Activated CD4-positive, alpha-beta T cell treated with anti-CD3 and anti-CD28 coated beads, Interleukin-2, amount 10 ng/mL, durations not matched to agents 24 days and 14 days (primary cell): ENCODE data around the gene SHB. TPM values are rescaled to one million over a fixed set of nuclear protein-coding genes. Genes with fewer than 3 reads are reported as not detected.
"Not testable (repeated sequence)": the region's sequence is repeated elsewhere in the genome, so short reads cannot be mapped to it uniquely, and the experiment has no call there.

Experiments
- DNase-seq: peaks from one replicate; pipeline ENCODE4 v3.0.0; 2022
- H3K27ac Mint-ChIP-seq: one replicate; pipeline ENCODE4 v1.8.0; 2022; ENCODE audit warnings: mild to moderate bottlenecking, mixed read lengths
- H3K27me3 Mint-ChIP-seq: one replicate; pipeline ENCODE4 v1.8.0; 2022; ENCODE audit warnings: mixed read lengths
- H3K36me3 Mint-ChIP-seq: one replicate; pipeline ENCODE4 v1.8.0; 2022; ENCODE audit warnings: low read depth, mild to moderate bottlenecking, mixed read lengths
- H3K4me1 Mint-ChIP-seq: one replicate; pipeline ENCODE4 v1.8.0; 2021; ENCODE audit warnings: mixed read lengths
- H3K4me3 Mint-ChIP-seq: one replicate; pipeline ENCODE4 v1.8.0; 2022; ENCODE audit warnings: mild to moderate bottlenecking, moderate library complexity, mixed read lengths
- H3K9me3 Mint-ChIP-seq: one replicate; pipeline ENCODE4 v1.8.0; 2021; ENCODE audit warnings: mixed read lengths
- intact Hi-C: fragments of 100-400 bp; cut with micrococcal nuclease; formaldehyde crosslinking; loops from one replicate; pipeline ENCODE4 v1.15.1; 2023
- total RNA-seq: library from RNA; stranded (reverse); gene quantifications from 2 replicates; pipeline ENCODE4 v1.2.3, GENCODE V29; 2022

The SHB gene
- total RNA-seq, 1 donor from 2014 or later, result 2.1 TPM

DNA sequence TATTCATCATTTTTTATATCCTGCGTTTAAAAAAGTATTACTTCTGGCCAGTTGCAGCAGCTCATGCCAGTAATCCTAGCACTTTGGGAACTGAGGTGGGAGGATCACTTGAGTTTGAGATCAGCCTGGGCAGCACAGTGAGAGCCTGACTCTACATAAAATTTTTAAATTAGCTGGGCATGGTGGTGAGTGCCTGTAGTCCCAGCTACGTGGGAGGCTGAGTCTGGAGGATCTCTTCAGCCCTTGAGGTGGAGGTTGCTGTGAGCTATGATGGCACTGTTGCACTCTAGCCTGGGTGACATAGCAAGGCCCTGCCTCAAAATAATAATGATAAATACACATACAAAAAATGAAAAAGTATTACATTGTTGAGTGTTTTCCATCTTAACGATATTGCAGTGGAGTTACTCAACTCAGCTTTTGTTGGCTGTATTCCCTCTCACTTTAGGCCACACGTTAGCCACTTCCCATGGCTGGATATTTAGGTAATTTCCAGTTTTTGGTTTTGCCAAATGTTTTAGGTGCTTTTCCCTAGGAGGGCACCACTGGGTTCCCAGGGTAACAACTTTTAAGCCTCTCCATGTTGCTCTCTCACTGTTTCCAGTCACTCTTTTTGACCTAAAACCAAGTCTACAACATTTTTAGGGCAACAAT, 20.6 kb downstream of the SHB start:
- DNase-seq, result no peak
- intact Hi-C loops, result no loop called here
- H3K36me3 Mint-ChIP-seq, result no peaks in the 10 kb centered on the region
- no peak overlapping the region for H3K4me3 Mint-ChIP-seq
- H3K27ac Mint-ChIP-seq, result no peak overlapping the region
- H3K4me1 Mint-ChIP-seq, result peaks cover 5% of the 10 kb centered on the region
- H3K9me3 Mint-ChIP-seq, result no peaks in the 10 kb centered on the region
- H3K27me3 Mint-ChIP-seq, result no peaks in the 10 kb centered on the region

GRCh38 chr9:38047301-38048251, 21.5 kb downstream of the SHB start:
- no peak overlapping the region for H3K27ac Mint-ChIP-seq
- no peaks in the 10 kb centered on the region for H3K9me3 Mint-ChIP-seq
- H3K4me3 Mint-ChIP-seq, result no peak overlapping the region
- intact Hi-C loops, result no loop called here
- peaks cover 5% of the 10 kb centered on the region for H3K4me1 Mint-ChIP-seq
- H3K27me3 Mint-ChIP-seq, result no peaks in the 10 kb centered on the region
- no peaks in the 10 kb centered on the region for H3K36me3 Mint-ChIP-seq
- no peak for DNase-seq

DNA sequence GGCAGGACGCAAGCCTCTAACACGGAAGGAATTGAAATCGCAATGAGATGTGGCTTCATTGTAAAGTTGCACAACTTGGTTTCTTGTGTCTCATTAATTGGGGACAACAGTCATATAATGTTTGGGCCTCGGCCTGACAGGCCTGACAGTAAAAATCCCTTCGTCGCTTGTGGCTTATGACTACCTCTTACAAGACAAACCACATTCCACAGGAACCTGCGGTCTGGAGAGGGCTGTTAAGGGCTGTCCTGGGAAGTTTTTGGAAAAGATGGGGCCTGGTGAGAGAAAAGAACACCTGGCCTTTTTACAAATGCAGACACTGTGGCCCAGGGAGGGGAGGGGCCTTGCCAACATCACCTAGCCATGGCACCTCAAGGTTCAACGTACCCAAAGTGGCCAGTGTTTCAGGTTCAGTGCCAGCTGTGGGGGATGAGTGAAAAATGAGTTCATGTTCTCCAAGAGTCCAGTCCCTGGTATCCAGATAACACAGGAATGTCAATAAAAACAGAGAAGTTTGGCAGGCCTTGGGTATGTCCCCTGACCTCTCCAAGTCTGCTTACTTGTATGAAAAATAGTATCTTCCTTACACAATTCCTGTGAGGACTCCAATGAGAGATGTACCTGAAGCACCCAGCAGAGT, 22.2 kb downstream of the SHB start:
- Mint-ChIP-seq H3K9me3 (no peaks in the 10 kb centered on the region), H3K27me3 (no peaks in the 10 kb centered on the region), H3K4me3 (no peak overlapping the region), H3K27ac (no peak overlapping the region), H3K4me1 (peaks cover 5% of the 10 kb centered on the region), H3K36me3 (no peaks in the 10 kb centered on the region)
- no peak for DNase-seq
- intact Hi-C loops, result no loop called here

- H3K27me3 Mint-ChIP-seq, intact Hi-C loops: not testable (repeated sequence)
These were observed 23.1 kb downstream of the SHB start for GRCh38 chr9:38045939-38046338.

DNA sequence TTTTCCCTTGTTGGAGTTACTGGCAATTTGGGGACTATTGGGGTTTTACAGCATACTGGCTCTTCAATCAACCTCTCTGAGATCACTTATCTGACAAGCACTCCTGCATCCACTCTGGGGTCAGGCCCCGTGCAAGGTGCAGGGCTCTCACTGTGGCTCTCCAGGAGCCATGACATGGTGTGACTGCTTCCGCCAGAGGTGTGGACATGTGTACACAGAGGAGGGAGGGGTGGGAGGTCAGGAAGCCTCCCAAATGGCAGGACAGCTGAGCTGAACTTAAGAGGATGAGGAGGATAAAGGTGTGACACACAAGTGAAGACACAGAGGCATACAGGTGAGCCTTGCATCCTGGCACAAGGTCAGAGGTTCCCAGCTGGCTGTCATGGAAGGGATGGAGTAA, 24.3 kb downstream of the SHB start:
- intact Hi-C loops, result no loop called here
- Mint-ChIP-seq H3K36me3 (no peaks in the 10 kb centered on the region), H3K27me3 (peaks cover 2% of the 10 kb centered on the region), H3K27ac (no peak overlapping the region), H3K4me1 (peaks cover 5% of the 10 kb centered on the region), H3K9me3 (no peaks in the 10 kb centered on the region), H3K4me3 (no peak overlapping the region)
- DNase-seq, result no peak

More at GRCh38 chr9:38045939-38046338, 23.1 kb downstream of the SHB start:
- not testable (repeated sequence) for DNase-seq, H3K4me1 Mint-ChIP-seq, H3K27ac Mint-ChIP-seq, H3K36me3 Mint-ChIP-seq, H3K4me3 Mint-ChIP-seq, H3K9me3 Mint-ChIP-seq

DNA sequence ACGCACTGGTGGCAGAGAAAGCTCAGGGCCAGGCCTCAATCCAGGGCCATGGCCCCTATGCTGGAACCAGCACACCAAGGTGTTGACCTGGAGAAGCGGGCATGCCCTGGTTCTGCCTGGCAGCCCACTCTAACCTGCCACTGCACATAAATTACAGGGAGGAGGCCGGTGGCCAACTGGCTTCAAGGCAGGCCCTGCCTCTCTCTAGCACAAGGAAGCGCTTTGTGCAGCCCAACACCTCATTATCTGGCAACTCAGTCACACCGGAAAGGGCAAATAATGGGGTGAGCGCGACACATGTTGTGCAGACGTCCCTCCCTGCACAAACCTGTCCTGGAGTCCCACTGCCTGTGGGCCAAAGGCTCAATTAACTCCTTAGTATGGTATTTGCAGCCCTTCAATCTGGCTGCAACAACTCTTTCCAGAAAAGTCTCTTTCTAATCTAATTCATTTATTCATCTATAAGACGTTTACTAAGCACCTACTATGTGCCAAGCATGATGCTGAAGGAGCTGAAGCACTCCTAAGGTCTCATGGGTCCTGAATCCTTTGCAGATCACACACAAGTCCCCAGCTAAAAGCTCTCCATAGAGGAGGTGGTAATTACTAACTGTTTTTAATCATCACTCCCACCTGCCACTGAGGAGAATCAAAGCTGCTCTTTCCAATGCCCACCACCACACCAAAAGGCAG, 24.9 kb downstream of the SHB start:
- H3K9me3 Mint-ChIP-seq, result no peaks in the 10 kb centered on the region
- no peaks in the 10 kb centered on the region for H3K36me3 Mint-ChIP-seq
- H3K27me3 Mint-ChIP-seq, result peaks cover 2% of the 10 kb centered on the region
- intact Hi-C loops, result no loop called here
- no peak overlapping the region for H3K27ac Mint-ChIP-seq
- no peak for DNase-seq
- H3K4me3 Mint-ChIP-seq, result no peak overlapping the region
- H3K4me1 Mint-ChIP-seq, result peaks cover 5% of the 10 kb centered on the region

DNA sequence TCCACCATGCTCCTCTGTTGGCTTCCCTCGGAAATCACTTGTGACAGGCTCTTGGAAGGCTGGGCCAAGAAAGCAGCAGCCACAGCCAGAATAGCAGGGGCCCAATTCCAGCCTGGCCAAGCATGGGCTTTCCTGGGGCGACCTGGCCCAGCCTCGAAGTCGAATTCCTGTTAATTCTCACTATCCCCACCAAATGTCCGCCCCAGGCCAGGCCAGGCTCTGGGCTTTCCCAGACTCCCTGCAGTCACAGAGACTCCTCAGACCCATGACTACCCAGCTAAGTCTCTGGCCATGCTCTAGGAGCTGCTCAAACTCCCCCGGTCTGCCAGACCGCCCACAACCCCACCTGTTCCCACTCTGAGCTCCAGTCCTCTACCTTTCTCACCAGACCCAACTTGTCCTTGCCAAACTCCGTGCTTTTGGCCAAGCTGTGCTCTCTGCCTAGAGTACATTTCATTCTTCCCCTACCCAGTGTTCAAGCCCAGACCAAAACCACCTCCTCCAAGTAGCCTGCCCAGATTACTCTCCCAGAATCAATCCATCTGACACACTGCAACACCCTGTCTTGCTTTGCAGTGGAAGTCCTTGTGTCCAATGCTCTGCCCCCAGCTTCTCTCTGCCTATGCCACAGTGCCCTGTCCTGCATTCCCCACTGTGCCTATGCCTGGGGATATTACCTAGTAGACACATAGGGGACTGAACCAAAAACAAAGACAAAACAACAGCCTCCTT, 26.2 kb downstream of the SHB start:
- intact Hi-C loops, result no loop called here
- H3K4me3 Mint-ChIP-seq, result no peak overlapping the region
- H3K9me3 Mint-ChIP-seq, result no peaks in the 10 kb centered on the region
- no peak overlapping the region for H3K27ac Mint-ChIP-seq
- no peaks in the 10 kb centered on the region for H3K36me3 Mint-ChIP-seq
- no peak for DNase-seq
- H3K4me1 Mint-ChIP-seq, result peaks cover 4% of the 10 kb centered on the region
- H3K27me3 Mint-ChIP-seq, result peaks cover 2% of the 10 kb centered on the region

DNA sequence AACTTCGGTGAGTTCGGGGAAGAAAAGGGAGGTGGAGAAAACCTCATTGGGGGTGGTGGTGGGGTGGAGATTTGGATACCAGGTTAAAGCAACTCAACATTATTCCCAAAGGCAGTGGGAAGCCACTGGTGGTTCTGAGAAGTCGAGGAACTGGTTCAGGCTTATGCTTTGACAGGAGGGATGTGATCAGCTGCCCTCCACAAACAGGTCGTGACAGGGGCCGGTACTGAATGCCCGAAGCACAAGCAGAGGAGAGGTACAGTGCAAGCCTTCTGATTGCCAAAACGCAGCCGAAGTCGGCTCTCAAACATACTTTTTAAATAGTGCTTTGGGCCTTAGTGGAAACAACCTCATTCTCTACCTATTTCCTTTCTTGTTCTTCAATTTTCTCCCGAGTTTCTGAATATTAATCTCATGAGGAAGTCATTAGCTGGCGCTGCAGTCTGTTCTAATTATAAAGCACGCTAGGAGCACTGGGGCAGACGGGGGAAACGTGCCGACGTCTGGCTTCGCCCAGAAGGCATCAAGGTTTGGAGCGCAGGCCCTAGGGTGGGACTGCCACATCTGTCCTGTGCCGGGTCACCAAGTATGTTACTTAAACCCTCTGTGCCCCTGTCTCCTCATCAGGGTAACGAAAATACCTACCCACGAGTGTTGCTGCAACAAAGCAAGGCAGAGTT, 27.3 kb downstream of the SHB start:
- H3K4me3 Mint-ChIP-seq, result no peak overlapping the region
- DNase-seq, result no peak
- H3K27ac Mint-ChIP-seq, result no peak overlapping the region
- no peaks in the 10 kb centered on the region for H3K4me1 Mint-ChIP-seq
- intact Hi-C loops, result no loop called here
- H3K27me3 Mint-ChIP-seq, result peaks cover 2% of the 10 kb centered on the region
- no peaks in the 10 kb centered on the region for H3K36me3 Mint-ChIP-seq
- no peaks in the 10 kb centered on the region for H3K9me3 Mint-ChIP-seq

GRCh38 chr9:38039907-38040682, 28.9 kb downstream of the SHB start:
- no peaks in the 10 kb centered on the region for H3K36me3 Mint-ChIP-seq
- no peak overlapping the region for H3K4me3 Mint-ChIP-seq
- intact Hi-C loops, result no loop called here
- H3K9me3 Mint-ChIP-seq, result no peaks in the 10 kb centered on the region
- H3K4me1 Mint-ChIP-seq, result peaks cover 4% of the 10 kb centered on the region
- H3K27me3 Mint-ChIP-seq, result peaks cover 2% of the 10 kb centered on the region
- no peak overlapping the region for H3K27ac Mint-ChIP-seq
- DNase-seq, result no peak

DNA sequence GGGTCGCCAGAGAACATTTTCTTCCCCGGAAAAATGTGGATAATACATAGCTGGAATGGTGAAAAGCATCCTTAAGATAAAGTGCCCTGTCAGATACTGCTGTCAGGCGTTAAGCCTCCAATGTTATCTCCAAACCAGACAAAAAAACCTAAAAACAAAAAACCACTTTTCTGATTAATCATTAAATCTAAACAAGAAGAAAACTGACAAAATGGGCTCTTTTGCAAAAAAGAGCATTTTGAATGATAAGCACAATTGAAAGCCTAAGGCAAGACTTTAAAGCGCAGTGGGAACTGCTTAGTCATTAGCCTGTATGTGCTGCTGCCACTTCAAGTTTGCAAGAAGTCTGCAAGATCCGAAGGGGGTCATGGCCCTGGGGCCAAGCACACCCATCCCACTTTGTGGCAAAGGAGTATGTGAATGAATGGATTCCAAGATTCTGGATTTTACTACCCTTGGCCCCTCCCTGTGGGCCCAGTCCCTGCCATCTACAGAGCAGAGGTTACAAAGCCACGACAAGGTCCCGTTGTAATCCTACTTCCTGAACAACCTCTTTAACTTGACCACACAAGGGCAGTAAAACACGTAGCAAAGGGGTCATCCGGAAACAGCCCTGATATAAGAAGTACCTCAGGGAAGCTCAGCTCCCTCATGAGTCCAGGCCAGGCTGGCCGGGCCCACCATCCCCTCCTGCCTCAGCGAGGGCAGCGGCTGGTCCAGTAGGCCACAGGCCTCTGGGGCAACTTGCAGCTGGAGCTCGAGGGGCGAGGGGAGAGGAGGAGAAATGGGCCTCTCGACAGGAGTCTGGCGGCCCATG, 29.7 kb downstream of the SHB start:
- H3K27me3 Mint-ChIP-seq, result peaks cover 2% of the 10 kb centered on the region
- H3K4me1 Mint-ChIP-seq, result peaks cover 4% of the 10 kb centered on the region
- no peaks in the 10 kb centered on the region for H3K9me3 Mint-ChIP-seq
- no peak overlapping the region for H3K4me3 Mint-ChIP-seq
- no peaks in the 10 kb centered on the region for H3K36me3 Mint-ChIP-seq
- DNase-seq, result no peak
- intact Hi-C loops, result no loop called here
- H3K27ac Mint-ChIP-seq, result no peak overlapping the region

GRCh38 chr9:38038307-38039089, 30.5 kb downstream of the SHB start:
- H3K27ac Mint-ChIP-seq, result no peak overlapping the region
- H3K9me3 Mint-ChIP-seq, result no peaks in the 10 kb centered on the region
- DNase-seq, result no peak
- intact Hi-C loops, result no loop called here
- peaks cover 4% of the 10 kb centered on the region for H3K4me1 Mint-ChIP-seq
- no peaks in the 10 kb centered on the region for H3K36me3 Mint-ChIP-seq
- H3K4me3 Mint-ChIP-seq, result no peak overlapping the region
- H3K27me3 Mint-ChIP-seq, result peaks cover 2% of the 10 kb centered on the region
